Adrenal gland (tissue), 5 donors: Measurements from ENCODE around the gene PRKCH.

Experiments
- CTCF ChIP-seq, 6 experiments: fragments of 450-650 bp in 4 of 6; fragments of 200-600 bp in 2 of 6; sonication (generic) in 1 of 6; IDR thresholded peaks; 1 replicate in 5 of 6; 2 replicates in 1 of 6; pipeline versions ENCODE4 v1.5.1 to v1.8.0; 2016 to 2021; ENCODE audit warnings: antibody characterized with exemption in 6 of 6, mild to moderate bottlenecking in 2 of 6, moderate library complexity in 1 of 6
- POLR2A ChIP-seq, 2 donors: fragments of 450-650 bp; IDR thresholded peaks; one replicate each; pipeline ENCODE4 v1.6.1; 2017; ENCODE audit warnings: antibody characterized with exemption in 2 of 2, mild to moderate bottlenecking in 2 of 2, moderate library complexity in 1 of 2
- donor health status: DM: no; HTN: no; CAD: no.

- TF ChIP-seq POLR2A (IDR thresholded peaks at IDR 0.05) (no peak), CTCF (IDR thresholded peaks at IDR 0.05) (no peak)
Measured at GRCh38 chr14:61296151-61296550, 25.2 kb upstream of the PRKCH start.
